Spinal cord (tissue), 10 donors: Measurements from ENCODE around the gene GJA8. TPM values are rescaled to one million over a fixed set of nuclear protein-coding genes. Genes with fewer than 3 reads are reported as not detected.
"Not testable (repeated sequence)": the region's sequence is repeated elsewhere in the genome, so short reads cannot be mapped to it uniquely, and the experiment has no call there.

Experiments used
- DNase-seq, 6 donors: peaks; one replicate each; pipeline versions ENCODE4 v3.0.0 to v3.0.0-alpha.2; 2013 to 2015; ENCODE audit warnings: low spot score in 6 of 6, low read depth in 4 of 6
- H3K27ac ChIP-seq: one replicate; pipeline ENCODE4 v1.5.1; 2013; ENCODE audit warnings: low read depth, low read length, control low read depth
- H3K27me3 ChIP-seq: one replicate; pipeline ENCODE4 v1.6.1; 2013; ENCODE audit warnings: low read length; ENCODE audit not compliant: control insufficient read depth, insufficient read depth
- H3K36me3 ChIP-seq: one replicate; pipeline ENCODE4 v1.6.1; 2013; ENCODE audit warnings: low read length; ENCODE audit not compliant: control insufficient read depth, insufficient read depth
- H3K4me1 ChIP-seq: one replicate; pipeline ENCODE4 v1.6.1; 2013; ENCODE audit warnings: low read length; ENCODE audit not compliant: control insufficient read depth, insufficient read depth
- H3K4me3 ChIP-seq: one replicate; pipeline ENCODE4 v1.5.1; 2013; ENCODE audit warnings: low read depth, low read length, control low read depth
- H3K9me3 ChIP-seq: one replicate; pipeline ENCODE4 v1.6.1; 2013; ENCODE audit warnings: low read length; ENCODE audit not compliant: control insufficient read depth, insufficient read depth
- WGBS: methylation state at CpG from one replicate; pipeline ENCODE4 v1.1.5; 2013; ENCODE audit warnings: missing lambda C conversion rate; ENCODE audit not compliant: insufficient coverage; 5-methylcytosine and 5-hydroxymethylcytosine counted together
- long read RNA-seq, 4 donors: transcript quantifications; one replicate each; lab custom pipeline, GENCODE V29; 2026
- polyA plus RNA-seq, 2 donors: library from polyadenylated mRNA; unstranded; fragments of 120-200 nt; gene quantifications; one replicate each; pipeline ENCODE4 v1.2.1, GENCODE V29; 2013; ENCODE audit not compliant: insufficient read length in 2 of 2
- total RNA-seq, 2 donors: library from RNA; depleted of rRNA in 1 of 2; stranded (reverse); fragments of 120-200 nt in 1 of 2; fragments of >200 nt in 1 of 2; gene quantifications; one replicate each; pipeline versions ENCODE4 v1.2.3 to v1.2.4, GENCODE V29; 2013 to 2014
- donor health status: healthy.

Gene GJA8
- total RNA-seq (not detected), polyA plus RNA-seq (not detected)
- long read RNA-seq, donor 1, partial matches to known transcripts, result 0 of 1 reads
- long read RNA-seq, donor 1, other reads (novel, unspliced or antisense), result 0 of 1 reads
- long read RNA-seq, donor 2, result 0 reads
- long read RNA-seq, donor 3, result 0 reads
- long read RNA-seq, donor 4, result 0 reads

DNA sequence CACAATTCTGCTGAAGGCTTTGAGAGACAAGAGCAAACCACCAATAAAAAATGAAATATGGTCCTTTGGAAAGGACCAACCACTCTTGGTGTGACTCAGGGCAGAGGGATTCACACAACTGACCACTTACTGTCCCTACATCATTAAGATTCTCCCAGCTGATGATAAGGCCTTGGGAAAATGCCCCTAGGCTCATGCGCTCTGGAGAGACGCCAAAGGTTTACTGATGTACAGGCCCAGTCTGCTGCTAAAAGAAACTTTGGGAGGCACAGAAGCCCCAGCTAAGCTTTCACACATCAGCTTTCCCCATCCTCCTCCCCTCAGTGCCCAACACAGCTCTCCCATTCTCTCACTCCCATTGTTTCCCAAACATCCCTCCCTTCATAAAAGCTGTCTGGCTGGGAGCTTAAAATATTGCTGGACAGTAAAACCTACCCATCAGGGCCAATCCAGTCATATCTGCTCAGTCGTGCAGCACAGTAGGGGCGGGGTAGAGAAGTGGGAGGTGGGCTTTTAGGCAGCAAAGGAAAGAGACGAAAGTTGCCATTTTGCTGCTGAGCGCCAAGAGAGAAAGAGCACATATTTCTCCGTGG, at the start of gene GJA8:
TSS of gene GJA8 (plus strand) at position 543 of the 593 bp plus-strand sequence. CDS start 5,161 bp downstream, outside the sequence.
- DNase-seq, result no peak
- Histone ChIP-seq H3K36me3 (no peaks in the 10 kb centered on the region), H3K27ac (no peak within 1 kb of the TSS), H3K9me3 (no peaks in the 10 kb centered on the region), H3K4me1 (peaks cover 2% of the 10 kb centered on the region), H3K4me3 (no peak within 1 kb of the TSS), H3K27me3 (no peaks in the 10 kb centered on the region)
- WGBS, result 61% methylated on average over 5 of the region's 7 CpGs

DNA sequence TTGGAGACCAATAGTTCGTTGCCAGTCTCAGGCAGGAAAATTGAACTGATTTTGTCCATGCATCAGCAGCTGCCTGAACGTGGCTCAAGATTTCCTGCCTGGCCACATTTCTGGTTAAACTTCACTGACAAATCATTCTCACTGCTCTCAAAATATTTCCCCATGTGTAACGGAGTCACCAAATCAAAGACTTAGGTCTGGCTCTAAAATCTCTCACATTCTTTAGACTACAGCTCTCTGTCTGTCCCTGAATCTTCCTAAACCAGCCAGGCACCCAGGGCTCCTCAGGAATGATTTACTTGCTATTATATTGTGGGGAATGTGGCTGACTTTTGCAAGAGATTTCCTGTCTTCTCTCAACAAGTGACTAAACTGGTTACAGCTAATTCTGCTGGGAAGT, 49.2 kb upstream of the GJA8 start:
- no peaks in the 10 kb centered on the region for H3K27me3 ChIP-seq
- no peaks in the 10 kb centered on the region for H3K4me1 ChIP-seq
- no peak for DNase-seq
- H3K4me3 ChIP-seq, result no peak overlapping the region
- no peak overlapping the region for H3K27ac ChIP-seq
- no peaks in the 10 kb centered on the region for H3K36me3 ChIP-seq
- WGBS, result 59% methylated on average over 3 of the region's 3 CpGs
- no peaks in the 10 kb centered on the region for H3K9me3 ChIP-seq

- DNase-seq, H3K4me3 ChIP-seq, H3K27ac ChIP-seq, H3K36me3 ChIP-seq, H3K27me3 ChIP-seq, H3K4me1 ChIP-seq, H3K9me3 ChIP-seq: not testable (repeated sequence)
- WGBS, result 84% methylated on average over 2 of the region's 4 CpGs
These were observed 47.6 kb upstream of the GJA8 start for GRCh38 chr1:147854989-147855388.

- not testable (repeated sequence) for H3K9me3 ChIP-seq, H3K4me1 ChIP-seq, H3K27ac ChIP-seq, H3K4me3 ChIP-seq, DNase-seq, H3K27me3 ChIP-seq, H3K36me3 ChIP-seq
- WGBS, result no CpG with 5 or more reads among the region's 3 CpGs
These were observed 46.6 kb upstream of the GJA8 start for GRCh38 chr1:147855996-147856395.

DNA sequence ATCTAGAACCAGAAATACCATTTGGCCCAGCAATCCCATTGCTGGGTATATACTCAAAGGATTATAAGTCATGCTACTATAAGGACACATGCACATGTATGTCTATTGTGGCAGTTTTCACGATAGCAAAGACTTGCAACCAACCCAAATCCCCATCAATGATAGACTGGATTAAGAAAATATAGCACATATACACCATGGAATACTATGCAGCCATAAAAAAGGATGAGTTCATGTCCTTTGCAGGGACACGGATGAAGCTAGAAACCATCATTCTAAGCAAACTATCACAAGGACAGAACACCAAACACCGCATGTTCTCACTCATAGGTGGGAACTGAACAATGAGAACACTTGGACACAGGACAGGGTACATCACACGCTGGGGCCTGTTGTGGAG, 35.4 kb upstream of the GJA8 start:
- not testable (repeated sequence) for H3K4me3 ChIP-seq, H3K9me3 ChIP-seq, H3K27me3 ChIP-seq, H3K4me1 ChIP-seq, H3K27ac ChIP-seq, DNase-seq, H3K36me3 ChIP-seq
- 100% methylated on average over 1 of the region's 4 CpGs for WGBS

GRCh38 chr1:147878022-147878421, 24.6 kb upstream of the GJA8 start:
- Histone ChIP-seq H3K4me3 (no peak overlapping the region), H3K27me3 (no peaks in the 10 kb centered on the region), H3K36me3 (no peaks in the 10 kb centered on the region), H3K27ac (no peak overlapping the region), H3K9me3 (no peaks in the 10 kb centered on the region), H3K4me1 (no peaks in the 10 kb centered on the region)
- WGBS, result 75% methylated on average over 2 of the region's 4 CpGs
- no peak for DNase-seq

DNA sequence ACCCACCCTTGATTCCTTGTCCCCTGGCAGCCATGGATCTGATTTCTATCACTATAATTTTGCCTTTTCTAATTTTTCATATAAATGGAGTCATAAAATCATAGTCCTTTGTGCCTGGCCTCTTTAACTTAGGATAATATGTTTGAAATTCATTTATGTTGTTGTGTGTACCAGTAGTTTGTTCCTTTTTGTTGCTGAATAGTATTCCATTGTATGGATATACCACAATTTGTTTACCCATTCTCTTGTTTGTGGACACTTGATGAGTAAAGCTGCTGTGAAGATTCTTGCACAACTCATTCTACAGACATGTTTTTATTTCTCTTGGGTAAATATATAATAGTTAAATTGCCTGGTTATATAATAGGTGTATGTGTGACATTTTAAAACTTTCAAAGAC, 22.7 kb upstream of the GJA8 start:
- H3K27ac ChIP-seq, result no peak overlapping the region
- no peaks in the 10 kb centered on the region for H3K9me3 ChIP-seq
- H3K36me3 ChIP-seq, result no peaks in the 10 kb centered on the region
- no peaks in the 10 kb centered on the region for H3K4me1 ChIP-seq
- DNase-seq, result no peak
- no peaks in the 10 kb centered on the region for H3K27me3 ChIP-seq
- no peak overlapping the region for H3K4me3 ChIP-seq

- H3K4me1 ChIP-seq, result no peaks in the 10 kb centered on the region
- H3K9me3 ChIP-seq, result no peaks in the 10 kb centered on the region
- H3K27me3 ChIP-seq, result no peaks in the 10 kb centered on the region
- no CpG with 5 or more reads among the region's 2 CpGs for WGBS
- no peak overlapping the region for H3K27ac ChIP-seq
- no peak overlapping the region for H3K4me3 ChIP-seq
- no peak for DNase-seq
- H3K36me3 ChIP-seq, result no peaks in the 10 kb centered on the region
These were observed 20.1 kb upstream of the GJA8 start for GRCh38 chr1:147882535-147882934.

DNA sequence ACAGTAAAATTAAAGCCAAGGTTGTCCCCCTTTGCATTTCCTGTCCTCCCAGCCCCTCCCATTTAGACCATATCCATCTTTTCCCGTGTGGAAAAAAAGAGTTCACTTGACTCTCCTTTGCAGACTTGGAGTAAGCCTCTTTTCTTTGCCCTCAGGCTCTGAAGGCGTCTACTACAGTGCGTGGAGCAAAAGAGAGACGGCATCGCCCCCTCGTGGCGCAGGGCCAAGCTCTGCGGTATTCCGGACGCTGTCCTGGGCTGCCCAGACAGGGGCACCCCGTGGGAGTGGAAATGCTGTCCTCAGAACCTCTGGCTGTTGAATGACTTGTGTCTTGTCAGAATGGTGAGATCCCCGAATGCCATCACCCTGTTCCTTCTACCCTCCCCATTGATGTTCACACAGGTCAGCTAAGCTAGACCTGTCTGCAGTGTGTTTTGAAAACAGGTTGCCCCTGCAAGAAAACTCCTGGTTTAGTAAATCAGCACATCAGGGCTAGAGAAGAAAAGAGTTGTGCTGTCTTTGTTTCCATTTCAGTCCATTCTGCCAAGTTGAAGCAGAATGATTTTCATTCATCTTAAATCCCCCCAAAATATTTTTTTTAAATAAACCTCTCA, 12.3 kb upstream of the GJA8 start:
- Histone ChIP-seq H3K4me3 (no peak overlapping the region), H3K27me3 (no peaks in the 10 kb centered on the region), H3K4me1 (peaks cover 21% of the 10 kb centered on the region), H3K9me3 (no peaks in the 10 kb centered on the region), H3K27ac (no peak overlapping the region), H3K36me3 (no peaks in the 10 kb centered on the region)
- 3% methylated on average over 11 of the region's 12 CpGs for WGBS
- peak in 5 of 6 donors; percentile 44 to 93 (median 65) for DNase-seq

- Histone ChIP-seq H3K27me3 (no peaks in the 10 kb centered on the region), H3K4me3 (no peak overlapping the region), H3K36me3 (no peaks in the 10 kb centered on the region), H3K27ac (no peak overlapping the region), H3K9me3 (no peaks in the 10 kb centered on the region), H3K4me1 (peaks cover 21% of the 10 kb centered on the region)
- 43% methylated on average over 2 of the region's 5 CpGs for WGBS
- DNase-seq, result peak in 5 of 6 donors; percentile 24 to 93 (median 45)
These were observed 11.5 kb upstream of the GJA8 start for GRCh38 chr1:147891088-147891487.
